Activated CD4-positive, alpha-beta T cell treated with anti-CD3 and anti-CD28 coated beads for 48 hours (primary cell): ENCODE data around the gene LMF1.
A peak's percentile ranks its signal among the peaks of the same experiment; 100 is the strongest.

ENCODE experiments used
- DNase-seq: peaks from one replicate; pipeline ENCODE4 v3.0.0-alpha.2; 2020

The LMF1 gene

GRCh38 chr16:984121-984694, 13.4 kb upstream of the LMF1 start:
- DNase-seq, result no peak

DNA sequence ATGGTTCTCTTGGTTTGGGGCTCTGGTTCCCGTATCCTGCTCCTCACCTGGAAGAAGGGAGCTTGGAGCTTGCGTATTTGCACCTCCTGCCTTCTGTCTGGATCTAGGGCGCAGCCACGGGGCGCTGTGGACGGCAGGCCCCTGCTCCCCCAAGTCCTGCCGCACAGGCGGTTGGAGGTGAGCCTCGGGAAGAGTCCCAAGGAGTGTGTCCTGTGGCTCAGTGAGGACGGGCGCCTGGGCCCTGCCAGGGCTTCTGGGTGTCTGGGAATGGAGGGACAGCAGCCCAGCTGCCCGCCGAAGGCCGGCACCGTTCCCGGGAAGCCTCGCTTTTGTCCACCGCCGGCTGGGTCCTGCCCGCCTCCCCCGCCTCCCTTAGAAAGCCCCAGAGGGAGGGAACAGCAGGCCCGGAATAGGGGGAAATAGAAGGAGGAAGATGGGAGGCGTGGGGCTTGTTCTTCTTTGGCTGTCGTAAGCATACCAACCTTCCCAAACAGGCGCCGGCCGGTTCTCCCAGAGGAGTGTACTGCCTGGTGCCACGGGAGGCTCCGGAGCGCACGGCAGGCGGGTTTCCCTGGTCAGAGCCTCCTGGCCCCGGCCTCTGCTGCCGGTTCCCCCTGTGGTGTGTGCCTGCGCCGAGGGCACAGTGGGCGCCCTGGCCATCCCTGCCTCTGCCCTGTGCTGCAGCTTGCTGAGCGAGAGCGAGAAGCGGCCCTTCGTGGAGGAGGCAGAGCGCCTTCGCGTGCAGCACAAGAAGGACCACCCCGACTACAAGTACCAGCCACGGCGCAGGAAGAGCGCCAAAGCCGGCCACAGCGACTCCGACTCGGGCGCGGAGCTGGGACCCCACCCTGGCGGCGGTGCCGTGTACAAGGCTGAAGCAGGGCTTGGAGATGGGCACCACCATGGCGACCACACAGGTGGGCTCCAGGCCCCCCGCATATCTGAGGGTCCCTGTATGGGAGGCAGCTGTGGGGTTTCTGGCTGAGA, 12.6 kb upstream of the LMF1 start:
- DNase-seq, result no peak

GRCh38 chr16:982145-983043, 11.6 kb upstream of the LMF1 start:
- DNase-seq, result no peak

DNA sequence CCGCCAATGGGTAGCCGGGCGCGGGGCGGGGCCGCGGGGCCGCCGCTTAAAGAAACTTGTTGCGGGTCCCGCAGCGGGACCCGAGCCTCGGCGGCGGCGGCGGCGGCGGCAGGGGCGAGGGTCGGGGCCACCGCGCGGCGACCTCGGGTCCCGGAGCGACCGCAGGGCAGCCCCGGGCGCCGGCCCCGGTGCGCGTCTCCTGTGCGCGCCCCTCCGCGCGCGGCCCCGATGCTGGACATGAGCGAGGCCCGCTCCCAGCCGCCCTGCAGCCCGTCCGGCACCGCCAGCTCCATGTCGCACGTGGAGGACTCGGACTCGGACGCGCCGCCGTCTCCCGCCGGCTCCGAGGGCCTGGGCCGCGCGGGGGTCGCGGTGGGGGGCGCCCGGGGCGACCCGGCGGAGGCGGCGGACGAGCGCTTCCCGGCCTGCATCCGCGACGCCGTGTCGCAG, 10.9 kb upstream of the LMF1 start, which contains the start of gene SOX8:
Gene SOX8, plus strand, starts transcription at position 76 of the 450 bp plus-strand sequence. Its CDS starts 153 bp downstream, at position 229.
- no peak for DNase-seq

DNA sequence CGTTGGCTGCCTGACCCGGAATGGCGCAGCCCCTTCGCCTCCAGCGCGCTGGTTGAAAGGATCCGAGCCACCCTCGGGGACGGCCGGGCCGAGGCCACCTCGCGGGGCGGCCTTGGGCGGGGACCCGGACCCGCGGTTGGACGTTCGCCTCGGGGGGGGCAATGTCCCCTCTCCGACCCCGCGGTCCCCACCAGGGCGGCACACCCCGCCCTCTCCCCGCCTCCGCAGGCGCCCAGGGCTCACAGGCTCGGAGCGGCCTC, 9.7 kb upstream of the LMF1 start:
- no peak for DNase-seq

- no peak for DNase-seq
Measured at GRCh38 chr16:979859-980594, 9.2 kb upstream of the LMF1 start.

DNA sequence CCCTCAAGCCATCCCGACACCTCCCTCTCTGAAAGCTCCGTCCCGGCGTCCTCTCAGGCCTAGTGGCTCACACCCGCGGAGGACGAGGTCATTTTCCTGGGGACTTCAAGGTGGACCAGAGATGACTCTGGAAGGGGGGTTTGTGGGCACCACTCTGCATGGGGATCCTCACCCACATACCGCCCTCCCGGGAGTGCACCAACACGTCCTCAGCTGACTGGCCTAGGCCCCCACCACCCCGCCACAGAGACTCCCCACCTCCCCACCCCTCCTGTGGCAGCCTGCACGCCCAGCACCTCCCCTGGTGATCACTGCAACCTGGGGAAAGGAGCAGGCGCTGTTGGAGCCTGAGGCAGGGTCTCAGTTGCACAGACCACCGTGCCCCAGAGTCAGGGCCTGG, 8.4 kb upstream of the LMF1 start:
- no peak for DNase-seq

- DNase-seq, result no peak
Measured at GRCh38 chr16:978403-978802, 7.6 kb upstream of the LMF1 start.

DNA sequence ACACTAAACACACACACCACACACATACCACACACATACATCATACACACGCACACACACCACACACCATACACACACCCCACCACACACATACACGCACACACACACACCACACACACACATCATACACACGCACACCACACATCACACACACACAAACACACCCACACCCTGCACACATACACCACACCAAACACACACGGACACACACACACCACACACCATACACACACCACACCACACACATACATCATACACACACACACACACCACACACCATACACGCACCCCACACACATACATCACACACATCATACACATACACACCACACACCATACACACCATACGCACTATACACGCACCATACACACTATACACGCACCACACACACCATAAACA, 7.1 kb upstream of the LMF1 start:
- no peak for DNase-seq

DNA sequence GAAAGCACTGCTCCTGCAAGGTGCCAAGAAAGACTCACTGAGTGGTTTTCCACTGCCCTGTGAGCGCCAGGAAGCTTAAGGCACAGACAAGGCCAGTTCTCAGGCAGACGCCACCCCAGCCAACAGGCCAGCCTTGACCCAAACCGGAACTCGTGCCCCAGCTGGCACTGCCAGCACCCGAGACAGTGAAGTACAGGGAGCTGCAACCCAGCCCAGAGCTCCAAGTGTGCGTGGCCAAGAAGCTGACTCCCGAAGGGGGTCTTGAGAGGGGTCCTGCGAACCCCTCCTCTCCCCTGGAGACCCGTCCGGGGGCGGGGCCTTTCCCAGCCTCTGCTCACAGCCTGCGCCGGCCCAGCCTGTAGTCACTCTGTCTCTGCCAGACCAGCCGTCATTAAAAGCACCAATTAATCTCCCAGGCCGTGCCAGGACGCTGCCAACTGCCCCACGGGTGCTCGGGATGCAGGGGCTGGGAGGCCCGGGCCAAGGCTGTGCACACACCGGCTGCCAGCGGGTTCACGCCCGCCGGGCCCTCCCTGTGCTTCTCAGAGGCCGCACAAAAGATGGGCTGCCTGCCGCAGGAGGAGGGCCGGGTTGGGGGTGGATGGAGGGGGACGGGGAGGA, 6.4 kb upstream of the LMF1 start:
- no peak for DNase-seq

- DNase-seq, result peak; percentile 71
Measured at GRCh38 chr16:976389-976931, 5.7 kb upstream of the LMF1 start.

- no peak for DNase-seq
Measured at GRCh38 chr16:975291-975690, 4.5 kb upstream of the LMF1 start.

GRCh38 chr16:974611-975261, 4.0 kb upstream of the LMF1 start:
- DNase-seq, result no peak

DNA sequence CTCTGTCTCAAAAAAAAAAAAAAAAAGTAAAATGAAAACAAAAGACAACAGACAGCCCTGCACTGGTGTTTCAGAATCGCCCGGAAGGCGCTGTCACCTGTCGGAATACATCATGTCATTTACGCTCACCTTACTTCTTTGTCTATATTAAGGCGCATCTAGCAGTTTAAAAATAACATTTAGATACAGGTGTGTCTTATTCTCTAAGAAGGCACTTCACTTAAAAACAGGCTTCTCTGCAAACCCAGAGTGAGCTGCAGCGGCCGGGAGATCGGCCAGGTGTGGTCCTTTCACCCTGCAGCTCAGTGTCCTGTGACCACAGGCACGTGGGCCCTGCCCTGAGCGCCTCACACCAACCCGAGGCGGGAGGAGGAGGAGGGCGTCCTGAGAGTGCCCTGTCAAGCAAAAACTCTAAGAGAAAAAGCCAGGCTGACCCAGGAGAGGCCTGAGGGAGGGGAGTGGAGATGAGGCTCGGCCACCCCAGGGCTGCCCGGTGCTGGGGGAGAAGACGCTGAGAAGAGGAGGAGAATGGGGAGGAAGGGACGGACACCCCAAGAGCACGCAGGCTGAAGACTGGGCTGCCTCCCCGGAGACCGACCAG, 3.3 kb upstream of the LMF1 start:
- no peak for DNase-seq

DNA sequence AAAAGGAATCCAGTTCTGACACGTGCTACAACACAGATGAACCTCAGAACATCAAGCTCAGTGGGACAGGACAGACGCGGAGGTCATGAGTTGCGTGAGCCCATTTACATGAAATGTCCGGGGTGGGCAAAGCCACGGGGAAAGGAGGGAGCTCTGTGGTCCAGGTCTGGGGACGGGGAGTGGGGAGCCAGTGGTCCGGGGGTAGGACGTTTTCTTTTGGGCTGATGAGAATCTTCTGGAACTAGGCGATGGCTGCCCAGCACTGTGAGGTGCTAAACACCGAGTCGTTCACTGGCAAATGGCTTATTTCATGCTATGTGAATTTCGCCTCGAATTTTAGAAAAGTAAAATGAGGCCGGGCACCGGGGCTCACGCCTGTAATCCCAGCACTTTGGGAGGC, 2.6 kb upstream of the LMF1 start:
- DNase-seq, result no peak

GRCh38 chr16:972316-973002, 1.7 kb upstream of the LMF1 start:
- no peak for DNase-seq

GRCh38 chr16:971981-972315, 1.2 kb upstream of the LMF1 start:
- DNase-seq, result no peak

GRCh38 chr16:971582-971905, 760 bp upstream of the LMF1 start:
- DNase-seq, result no peak

DNA sequence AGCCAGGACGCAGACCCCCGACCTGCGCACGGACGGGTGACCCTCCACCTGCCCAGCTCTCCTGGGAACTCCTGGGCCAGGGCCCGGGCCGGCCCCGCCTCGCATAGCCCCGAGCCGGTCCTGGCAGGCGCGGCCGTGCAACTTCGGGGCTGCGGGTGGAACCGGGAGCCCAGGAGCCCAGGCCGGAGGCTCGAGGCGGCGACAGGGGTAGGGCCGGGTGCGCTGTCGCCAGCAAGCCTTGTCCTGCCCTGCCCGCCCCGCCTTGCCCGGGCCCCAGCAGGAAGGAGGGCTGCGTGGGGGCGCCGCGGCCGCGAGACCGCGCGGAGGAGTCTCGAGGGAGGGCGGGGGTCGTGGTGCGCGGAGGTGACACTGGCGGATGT, 408 bp downstream of the LMF1 start:
- DNase-seq, result no peak

GRCh38 chr16:969508-970385, 1.0 kb downstream of the LMF1 start:
- no peak for DNase-seq
